OCI-LY7 (cell line): Measurements from ENCODE around the gene CARD19.

Experiments
- CTCF ChIP-seq: fragments of 200-600 bp; sonication (generic); conservative IDR thresholded peaks from 2 replicates; pipeline ENCODE4 v1.5.1; 2014; ENCODE audit warnings: mild to moderate bottlenecking, antibody characterized with exemption, low read length, moderate library complexity, mixed read lengths
- EZH2phosphoT487 ChIP-seq: fragments of 200-600 bp; sonication (generic); IDR thresholded peaks from 2 replicates; pipeline ENCODE4 v1.6.1; 2018; ENCODE audit warnings: low read depth, borderline replicate concordance, mild to moderate bottlenecking, mixed run types, antibody characterized with exemption, low read length, moderate library complexity, mixed read lengths

- no peak for TF ChIP-seq CTCF
- no peak for TF ChIP-seq EZH2phosphoT487
These were observed 45.8 kb upstream of the CARD19 start for GRCh38 chr9:93050231-93050630.
